Measurements from ENCODE around the gene ITPKA. TPM values are rescaled to one million over a fixed set of nuclear protein-coding genes. Genes with fewer than 3 reads are reported as not detected.

Gene ITPKA
- total RNA-seq, 1 experiment from 2014 or later: 16.8 TPM

DNA sequence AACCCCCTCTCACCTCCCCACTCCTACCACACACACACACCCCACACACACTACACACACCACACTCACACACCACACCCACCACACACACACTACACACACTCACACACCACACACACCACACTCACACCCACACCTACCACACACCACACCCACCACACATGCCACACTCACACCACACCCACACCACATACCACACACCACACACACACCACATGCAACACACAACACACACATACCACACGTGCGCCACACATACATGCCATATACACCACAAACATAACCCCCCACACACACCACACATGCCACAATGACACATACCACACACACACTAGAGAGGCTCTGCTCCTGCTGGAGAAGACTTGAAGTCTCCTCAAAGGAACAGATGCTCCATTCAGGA is 5.9 kb upstream of the ITPKA start:
- Histone ChIP-seq H3K4me2 (ENCODE audit: low read length) (no peak overlapping the region), H3K9ac (ENCODE audit: low read length) (no peak overlapping the region), H3K36me3 (ENCODE audit: low read depth, low read length) (no peaks in the 10 kb centered on the region), H3K4me1 (ENCODE audit: insufficient read depth, low read length) (peaks cover 28% of the 10 kb centered on the region), H3K27ac (ENCODE audit: low read length) (no peak overlapping the region), H3K9me3 (ENCODE audit: low read length) (no peaks in the 10 kb centered on the region), H4K20me1 (ENCODE audit: low read length) (no peaks in the 10 kb centered on the region), H3F3A (ENCODE audit: low read length, unreplicated experiment) (no peaks in the 10 kb centered on the region), H2AFZ (ENCODE audit: low read length) (no peak overlapping the region), H3K27me3 (ENCODE audit: low read length) (no peaks in the 10 kb centered on the region), H3K4me3 (ENCODE audit: low read length) (no peak overlapping the region), H3K79me2 (ENCODE audit: low read length) (no peaks in the 10 kb centered on the region), H3K9me2 (replicated peaks; ENCODE audit: low read length) (no peaks in the 10 kb centered on the region)
- CTCF ChIA-PET: no interaction called here
- BruUV-seq (replicated peaks): no TSS peak
- TF ChIP-seq, protein P1, sequence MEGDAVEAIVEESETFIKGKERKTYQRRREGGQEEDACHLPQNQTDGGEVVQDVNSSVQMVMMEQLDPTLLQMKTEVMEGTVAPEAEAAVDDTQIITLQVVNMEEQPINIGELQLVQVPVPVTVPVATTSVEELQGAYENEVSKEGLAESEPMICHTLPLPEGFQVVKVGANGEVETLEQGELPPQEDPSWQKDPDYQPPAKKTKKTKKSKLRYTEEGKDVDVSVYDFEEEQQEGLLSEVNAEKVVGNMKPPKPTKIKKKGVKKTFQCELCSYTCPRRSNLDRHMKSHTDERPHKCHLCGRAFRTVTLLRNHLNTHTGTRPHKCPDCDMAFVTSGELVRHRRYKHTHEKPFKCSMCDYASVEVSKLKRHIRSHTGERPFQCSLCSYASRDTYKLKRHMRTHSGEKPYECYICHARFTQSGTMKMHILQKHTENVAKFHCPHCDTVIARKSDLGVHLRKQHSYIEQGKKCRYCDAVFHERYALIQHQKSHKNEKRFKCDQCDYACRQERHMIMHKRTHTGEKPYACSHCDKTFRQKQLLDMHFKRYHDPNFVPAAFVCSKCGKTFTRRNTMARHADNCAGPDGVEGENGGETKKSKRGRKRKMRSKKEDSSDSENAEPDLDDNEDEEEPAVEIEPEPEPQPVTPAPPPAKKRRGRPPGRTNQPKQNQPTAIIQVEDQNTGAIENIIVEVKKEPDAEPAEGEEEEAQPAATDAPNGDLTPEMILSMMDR (conservative IDR thresholded peaks at IDR 0.05; ENCODE audit: low read depth, low read length): no peak
- TF ChIP-seq EZH2 (IDR thresholded peaks at IDR 0.05; ENCODE audit: low read length, unreplicated experiment): no peak
- no peak for ATAC-seq
- POLR2A ChIA-PET (ENCODE audit: unreplicated experiment): no interaction called here
- no peak for DNase-seq
- intact Hi-C loops (cut with micrococcal nuclease): no loop called here

DNA sequence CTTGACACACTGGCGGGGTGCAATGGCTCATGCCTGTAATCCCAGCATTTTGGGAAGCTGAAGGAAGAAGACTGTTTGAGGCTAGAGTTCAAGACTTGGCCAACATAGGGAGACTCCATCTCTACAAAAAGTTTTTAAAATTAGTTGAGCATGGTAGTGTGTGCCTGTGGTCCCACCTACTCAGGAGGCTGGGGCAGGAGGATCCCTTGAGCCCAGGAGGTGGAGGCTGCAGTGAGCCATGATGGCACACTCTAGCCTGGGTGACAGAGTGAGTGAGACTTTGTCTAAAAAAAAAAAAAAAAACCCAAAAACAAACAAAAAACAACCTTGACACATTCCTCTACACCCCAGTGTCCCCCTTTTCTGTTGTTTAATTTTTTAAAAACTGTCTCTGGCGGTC is 4.0 kb upstream of the ITPKA start:
- ChIA-PET CTCF (no interaction called here), POLR2A (ENCODE audit: unreplicated experiment) (no interaction called here)
- BruUV-seq (replicated peaks): no TSS peak
- Histone ChIP-seq H3K79me2 (ENCODE audit: low read length) (no peaks in the 10 kb centered on the region), H3K4me2 (ENCODE audit: low read length) (no peak overlapping the region), H3K9me3 (ENCODE audit: low read length) (no peaks in the 10 kb centered on the region), H4K20me1 (ENCODE audit: low read length) (no peaks in the 10 kb centered on the region), H2AFZ (ENCODE audit: low read length) (no peak overlapping the region), H3K4me3 (ENCODE audit: low read length) (no peak overlapping the region), H3K27ac (ENCODE audit: low read length) (no peak overlapping the region; the same call in 1 of the 2 replicates), H3K36me3 (ENCODE audit: low read depth, low read length) (no peaks in the 10 kb centered on the region), H3F3A (ENCODE audit: low read length, unreplicated experiment) (no peaks in the 10 kb centered on the region), H3K4me1 (ENCODE audit: insufficient read depth, low read length) (peaks cover 38% of the 10 kb centered on the region), H3K9me2 (replicated peaks; ENCODE audit: low read length) (no peaks in the 10 kb centered on the region), H3K27me3 (ENCODE audit: low read length) (no peaks in the 10 kb centered on the region), H3K9ac (ENCODE audit: low read length) (no peak overlapping the region)
- DNase-seq (no peak), ATAC-seq (no peak)
- intact Hi-C loops (cut with micrococcal nuclease): loop anchor here (10.0 kb wide), 1 partner anchor 55 kb away; the partner anchor contains the start of gene RPAP1
- TF ChIP-seq EZH2 (IDR thresholded peaks at IDR 0.05; ENCODE audit: low read length, unreplicated experiment) (no peak), EZH2phosphoT487 (IDR thresholded peaks at IDR 0.05; ENCODE audit: borderline replicate concordance, low read length) (no peak)
- TF ChIP-seq, protein P1 (conservative IDR thresholded peaks at IDR 0.05; ENCODE audit: low read depth, low read length): no peak

DNA sequence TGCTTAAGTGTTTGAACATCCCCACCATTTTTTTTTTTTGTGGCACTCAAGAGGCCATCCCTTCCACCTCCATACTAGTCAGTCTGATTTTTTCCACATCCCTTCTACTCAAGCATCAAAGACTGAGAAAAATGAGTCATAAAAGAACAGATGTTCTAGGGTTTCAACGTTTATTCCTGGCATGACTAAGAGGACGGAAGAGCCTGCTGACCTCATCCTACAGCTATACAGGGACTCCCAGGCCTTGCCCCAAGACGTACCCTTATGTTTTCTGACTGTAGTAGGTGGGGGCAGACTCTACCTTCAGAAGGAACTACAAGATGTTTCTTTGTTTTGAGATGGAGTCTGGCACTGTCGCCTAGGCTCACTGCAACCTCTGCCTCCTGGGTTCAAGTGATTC is 3.3 kb upstream of the ITPKA start:
- H4K20me1 ChIP-seq (ENCODE audit: low read length): no peaks in the 10 kb centered on the region
- H3K27ac ChIP-seq (ENCODE audit: low read length): peak overlapping the region; percentile 64
- H3K9me3 ChIP-seq (ENCODE audit: low read length): no peaks in the 10 kb centered on the region
- peak overlapping the region; percentile 49 for H3K4me2 ChIP-seq (ENCODE audit: low read length)
- H3K9me2 ChIP-seq (replicated peaks; ENCODE audit: low read length): no peaks in the 10 kb centered on the region
- H3K27me3 ChIP-seq (ENCODE audit: low read length): no peaks in the 10 kb centered on the region
- peaks cover 38% of the 10 kb centered on the region for H3K4me1 ChIP-seq (ENCODE audit: insufficient read depth, low read length)
- TF ChIP-seq EZH2phosphoT487 (IDR thresholded peaks at IDR 0.05; ENCODE audit: borderline replicate concordance, low read length) (no peak), EZH2 (IDR thresholded peaks at IDR 0.05; ENCODE audit: low read length, unreplicated experiment) (no peak)
- TF ChIP-seq, protein P1 (conservative IDR thresholded peaks at IDR 0.05; ENCODE audit: low read depth, low read length): no peak
- ATAC-seq (peak; percentile 62), DNase-seq (peak; percentile 94)
- intact Hi-C loops (cut with micrococcal nuclease): loop anchor here (10.0 kb wide), 1 partner anchor 54 kb away; the partner anchor contains the start of gene RPAP1
- H2AFZ ChIP-seq (ENCODE audit: low read length): peak overlapping the region; percentile 31; the same call in 1 of the 2 replicates
- no peak overlapping the region for H3K9ac ChIP-seq (ENCODE audit: low read length)
- H3K4me3 ChIP-seq (ENCODE audit: low read length): no peak overlapping the region
- ChIA-PET CTCF (interaction anchor here (0.6 to 0.7 kb wide), 3 partner anchors 15 to 113 kb away, joined by 3 to 5 read pairs (median 4); no protein-coding TSS in a partner anchor), POLR2A (ENCODE audit: unreplicated experiment) (no interaction called here)
- H3K36me3 ChIP-seq (ENCODE audit: low read depth, low read length): no peaks in the 10 kb centered on the region
- H3K79me2 ChIP-seq (ENCODE audit: low read length): no peaks in the 10 kb centered on the region
- H3F3A ChIP-seq (ENCODE audit: low read length, unreplicated experiment): no peaks in the 10 kb centered on the region
- BruUV-seq (replicated peaks): no TSS peak

All from PC-3 (cell line).